ENCODE results near the gene CREBBP.
"Not testable (repeated sequence)": the region's sequence is repeated elsewhere in the genome, so short reads cannot be mapped to it uniquely, and the experiment has no call there.

The CREBBP gene

DNA sequence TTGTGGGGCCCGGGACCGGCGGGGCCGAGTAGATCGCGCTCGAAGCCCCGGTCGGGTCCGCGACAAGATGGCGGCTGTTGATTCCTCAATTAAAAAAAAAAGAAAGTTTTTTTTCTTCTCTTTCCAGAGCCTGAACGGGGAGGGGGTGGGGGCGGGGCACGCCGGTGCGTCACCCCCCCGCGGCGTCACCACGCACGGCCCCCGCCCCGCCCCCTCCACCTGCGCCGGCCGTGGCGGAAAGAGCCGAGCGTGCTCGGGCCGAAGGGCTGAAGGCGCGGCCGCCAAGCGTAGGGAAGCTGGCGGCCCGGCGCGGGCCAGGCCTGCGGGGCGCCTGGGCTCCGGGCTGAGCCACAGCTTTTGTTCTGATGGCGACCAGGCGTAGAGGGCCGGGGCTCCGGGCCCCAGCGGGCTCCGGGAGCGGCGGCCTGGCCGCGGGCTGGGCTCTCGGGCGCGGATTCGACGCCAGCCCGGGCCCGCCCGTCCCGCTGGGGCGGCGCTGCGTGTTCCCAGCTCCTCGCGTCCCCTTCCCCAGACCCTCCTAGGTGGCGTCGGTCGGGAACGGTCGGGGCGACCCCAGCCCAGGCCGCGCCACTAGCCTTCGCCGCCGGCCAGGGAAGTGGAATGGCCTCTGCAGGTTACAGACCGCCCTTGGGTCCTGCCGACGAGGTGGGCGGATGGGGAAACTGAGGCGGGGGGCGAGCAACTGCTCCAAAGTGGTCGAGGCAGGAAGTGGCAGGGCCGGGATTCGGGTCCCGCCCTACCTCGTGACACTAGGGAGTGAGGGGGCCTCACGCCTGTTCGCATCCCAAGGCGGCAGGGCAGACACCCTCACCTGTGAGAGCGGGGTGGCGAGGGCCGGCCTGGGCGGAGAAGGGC lies at the start of gene CREBBP:
TSS of gene CREBBP (minus strand) at position 91 of the 876 bp plus-strand sequence. CDS start 797 bp downstream, outside the sequence.
- peak within 1 kb of the TSS; percentile 86 for H3K4me3 ChIP-seq (ENCODE audit: low read depth, low read length)

DNA sequence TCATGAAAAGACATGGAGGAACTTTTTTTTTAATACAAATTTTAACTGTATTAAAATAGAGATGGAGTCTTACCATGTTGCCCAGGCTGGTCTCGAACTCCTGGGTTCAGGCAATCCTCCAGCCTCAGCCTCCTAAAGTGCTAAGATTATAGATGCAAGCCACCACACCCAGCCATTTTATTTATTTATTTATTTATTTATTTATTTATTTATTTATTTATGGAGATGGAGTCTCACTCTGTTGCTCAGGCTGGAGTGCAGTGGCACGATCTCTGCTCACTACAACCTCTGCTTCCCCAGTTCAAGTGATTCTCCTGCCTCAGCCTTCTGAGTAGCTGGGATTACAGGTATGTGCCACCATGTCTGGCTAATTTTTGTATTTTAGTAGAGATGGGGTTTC lies 46.6 kb upstream of the CREBBP start:
- not testable (repeated sequence) for H3K4me3 ChIP-seq (ENCODE audit: low read depth, low read length)

- no peak overlapping the region for H3K4me3 ChIP-seq (ENCODE audit: low read depth, low read length)
Observed at GRCh38 chr16:3924763-3925162, 44.2 kb upstream of the CREBBP start.

DNA sequence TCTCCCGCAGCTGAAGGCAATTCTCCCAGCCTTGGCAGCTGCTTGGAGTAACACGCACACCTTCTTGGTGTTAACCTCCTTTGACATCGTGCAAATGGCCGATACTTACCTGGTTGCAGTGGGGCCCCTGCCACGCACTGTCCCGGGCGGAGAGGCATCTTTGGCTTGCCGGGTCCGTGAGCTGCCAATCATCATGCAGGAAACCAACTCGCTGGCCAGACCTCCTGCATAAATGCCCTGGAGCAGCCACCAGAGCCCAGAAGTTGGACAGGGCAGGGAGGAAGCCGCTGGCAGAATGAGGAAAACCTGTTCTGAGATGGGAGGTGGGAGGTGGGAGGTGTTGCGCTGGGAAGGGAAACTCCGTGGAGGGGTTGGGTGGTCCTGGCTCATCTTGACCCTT lies 41.7 kb upstream of the CREBBP start:
- H3K4me3 ChIP-seq (ENCODE audit: low read depth, low read length), result no peak overlapping the region

DNA sequence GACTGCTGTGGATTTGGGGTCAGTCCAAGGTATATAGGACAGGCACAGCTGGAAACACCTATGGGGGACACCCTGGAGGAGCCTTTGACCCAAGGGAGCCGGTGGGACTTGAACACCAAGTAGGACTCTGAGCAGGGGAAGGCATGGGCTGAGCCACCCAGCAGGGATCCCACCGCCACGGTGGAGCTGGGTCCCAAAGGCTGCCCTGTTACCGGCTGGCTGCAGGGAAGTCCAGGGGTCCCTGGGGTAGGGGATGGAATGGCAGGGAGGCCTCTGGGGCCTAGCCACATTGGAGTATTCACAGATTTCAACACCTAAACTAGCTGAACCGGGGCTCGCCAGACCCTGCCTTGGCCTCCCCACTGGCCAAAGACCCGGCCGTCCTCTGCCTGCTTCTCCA lies 39.7 kb upstream of the CREBBP start:
- H3K4me3 ChIP-seq (ENCODE audit: low read depth, low read length), result no peak overlapping the region

GRCh38 chr16:3919413-3919812 lies 38.9 kb upstream of the CREBBP start:
- H3K4me3 ChIP-seq (ENCODE audit: low read depth, low read length), result no peak overlapping the region

GRCh38 chr16:3915426-3916260 lies 35.1 kb upstream of the CREBBP start:
- H3K4me3 ChIP-seq (ENCODE audit: low read depth, low read length), result no peak overlapping the region

DNA sequence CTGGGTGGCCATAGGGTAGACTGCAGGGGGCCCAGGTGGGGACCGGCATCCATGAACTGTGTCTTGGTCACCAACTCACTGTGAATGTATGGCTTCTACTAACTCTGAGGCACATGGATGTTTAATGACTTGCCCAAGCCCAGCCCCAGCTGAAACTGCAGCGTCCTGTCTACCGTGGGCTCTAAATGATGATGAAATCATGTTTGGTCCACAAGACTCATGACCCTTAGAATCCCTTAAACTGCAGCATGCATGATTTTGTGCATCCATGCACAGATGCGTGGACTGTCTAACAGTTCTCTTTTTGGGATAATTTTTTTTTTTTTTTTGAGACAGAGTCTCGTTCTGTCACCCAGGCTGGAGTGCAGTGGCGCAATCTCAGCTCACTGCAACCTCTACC lies 32.4 kb upstream of the CREBBP start:
- no peak overlapping the region for H3K4me3 ChIP-seq (ENCODE audit: low read depth, low read length)

DNA sequence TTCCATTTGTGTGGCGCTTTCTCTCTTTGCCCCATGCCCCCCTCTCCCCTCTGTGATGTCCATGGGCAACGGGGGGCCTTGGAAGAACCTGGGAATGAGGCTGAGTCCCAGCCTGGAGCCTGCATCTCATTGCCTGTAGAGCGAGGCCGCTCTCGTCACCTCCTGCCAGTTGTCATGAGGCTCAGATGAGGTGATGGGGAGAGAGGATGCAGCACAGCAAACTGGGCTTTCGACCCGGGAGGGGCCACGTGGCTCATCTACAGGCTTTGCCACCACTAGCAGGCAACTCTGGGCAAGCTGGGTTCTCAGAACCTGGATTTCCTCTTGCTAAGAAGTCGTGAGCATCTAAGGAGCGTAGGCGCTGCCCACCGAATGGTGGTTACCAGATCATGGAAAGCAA lies 31.9 kb upstream of the CREBBP start:
- no peak overlapping the region for H3K4me3 ChIP-seq (ENCODE audit: low read depth, low read length)

- not testable (repeated sequence) for H3K4me3 ChIP-seq (ENCODE audit: low read depth, low read length)
Observed at GRCh38 chr16:3911741-3912140, 31.2 kb upstream of the CREBBP start.

DNA sequence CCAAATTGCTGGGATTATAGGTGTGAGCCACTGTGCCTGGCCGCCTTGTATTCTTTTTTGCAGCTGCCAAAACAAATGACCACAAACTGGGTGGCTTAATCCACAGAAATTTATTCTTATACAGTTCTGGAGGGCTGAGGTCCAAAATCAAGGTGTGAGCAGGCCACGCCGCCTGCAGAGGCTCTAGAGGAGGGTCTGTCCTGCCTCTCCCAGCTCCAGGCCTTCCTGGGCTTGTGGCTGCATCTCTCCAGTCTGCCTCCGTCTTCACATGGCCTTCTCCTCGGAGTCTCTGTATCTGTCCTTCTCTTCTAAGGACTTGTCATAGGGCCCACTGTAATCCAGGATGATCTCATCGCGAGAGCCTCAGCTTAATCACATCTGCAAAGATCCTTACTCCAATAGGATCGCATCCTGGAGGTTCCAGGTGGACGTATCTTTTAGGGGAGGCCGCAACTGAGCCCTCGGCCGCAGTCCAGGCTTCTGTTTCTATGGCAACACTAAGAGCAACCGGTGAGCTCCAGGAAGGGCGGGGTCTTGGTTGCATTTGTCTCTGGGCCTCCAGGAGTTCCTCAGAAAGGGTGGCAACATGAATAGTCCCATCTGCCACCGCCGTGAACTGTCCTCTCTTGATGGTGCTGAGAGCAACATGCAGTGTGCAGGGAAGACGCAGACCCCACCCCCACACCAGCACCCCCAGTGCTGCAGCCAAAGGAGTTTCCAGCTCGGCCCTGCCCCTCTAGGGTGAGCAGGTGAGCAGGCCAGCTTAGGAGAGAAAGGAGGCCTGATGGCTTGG lies 29.5 kb upstream of the CREBBP start:
- H3K4me3 ChIP-seq (ENCODE audit: low read depth, low read length), result no peak overlapping the region

DNA sequence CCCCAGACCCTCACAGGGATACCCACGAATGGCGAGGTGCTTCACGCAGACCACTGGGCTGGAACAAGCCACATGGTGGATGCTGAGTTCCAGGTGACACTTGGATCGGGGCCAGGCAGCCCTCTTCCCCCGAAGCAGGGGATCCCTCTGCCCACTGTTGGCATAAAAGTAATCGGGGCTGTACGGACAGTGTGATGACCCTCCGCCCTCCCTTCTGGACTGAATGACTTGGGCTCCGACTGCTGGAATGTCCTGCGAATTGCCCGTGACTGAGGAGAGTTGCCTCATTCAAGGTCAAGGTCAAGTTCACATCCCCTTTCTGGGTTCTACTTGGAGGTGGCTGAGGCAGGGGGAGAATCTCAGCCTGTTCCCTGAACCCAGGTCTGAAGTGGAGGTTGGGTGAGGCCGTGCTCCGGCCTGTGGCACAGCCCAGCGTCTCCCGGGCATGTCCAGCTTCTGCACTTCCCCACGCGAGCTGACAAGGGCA lies 28.5 kb upstream of the CREBBP start:
- H3K4me3 ChIP-seq (ENCODE audit: low read depth, low read length), result no peak overlapping the region

DNA sequence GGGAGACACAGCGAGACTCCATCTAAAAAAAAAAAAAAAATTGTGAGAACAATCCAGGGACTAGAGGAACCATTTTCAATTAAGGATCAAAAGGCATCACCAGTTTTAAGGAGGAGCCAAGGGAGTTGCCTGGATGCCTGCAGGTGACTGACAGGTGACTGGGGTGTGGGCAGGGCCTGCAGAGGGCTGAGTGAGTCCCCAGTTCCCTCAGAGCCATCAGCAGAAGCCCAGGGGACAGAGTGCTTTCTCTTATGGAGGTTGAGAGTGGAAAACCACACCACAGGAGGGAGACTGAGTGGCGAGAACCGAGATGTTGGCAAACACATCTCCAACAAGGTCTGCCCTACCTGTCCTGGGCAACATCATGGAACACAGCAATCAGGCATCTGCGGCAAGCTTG lies 27.1 kb upstream of the CREBBP start:
- no peak overlapping the region for H3K4me3 ChIP-seq (ENCODE audit: low read depth, low read length)

GRCh38 chr16:3906363-3906762 lies 25.9 kb upstream of the CREBBP start:
- H3K4me3 ChIP-seq (ENCODE audit: low read depth, low read length), result no peak overlapping the region

GRCh38 chr16:3904875-3905274 lies 24.4 kb upstream of the CREBBP start:
- no peak overlapping the region for H3K4me3 ChIP-seq (ENCODE audit: low read depth, low read length)

DNA sequence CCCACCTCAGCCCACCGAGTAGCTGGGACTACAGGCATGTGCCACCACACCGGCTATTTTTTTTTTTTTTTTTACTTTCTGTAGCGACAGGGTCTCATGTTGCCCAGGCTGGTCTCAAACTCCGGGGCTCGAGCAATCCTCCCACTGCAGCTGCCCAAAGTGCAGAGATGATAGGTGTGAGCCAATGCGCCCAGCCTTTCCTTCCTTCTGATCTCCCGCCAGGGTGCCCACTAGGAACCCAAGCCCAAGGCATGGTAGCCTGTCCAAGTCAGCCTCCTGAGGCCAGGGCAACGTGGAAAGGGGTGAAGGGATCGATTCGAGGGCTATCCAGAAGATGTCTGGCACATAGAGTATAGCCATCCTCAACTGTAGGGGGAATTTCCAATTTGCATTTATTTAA lies 9.6 kb upstream of the CREBBP start:
- H3K4me3 ChIP-seq (ENCODE audit: low read depth, low read length), result no peak overlapping the region

DNA sequence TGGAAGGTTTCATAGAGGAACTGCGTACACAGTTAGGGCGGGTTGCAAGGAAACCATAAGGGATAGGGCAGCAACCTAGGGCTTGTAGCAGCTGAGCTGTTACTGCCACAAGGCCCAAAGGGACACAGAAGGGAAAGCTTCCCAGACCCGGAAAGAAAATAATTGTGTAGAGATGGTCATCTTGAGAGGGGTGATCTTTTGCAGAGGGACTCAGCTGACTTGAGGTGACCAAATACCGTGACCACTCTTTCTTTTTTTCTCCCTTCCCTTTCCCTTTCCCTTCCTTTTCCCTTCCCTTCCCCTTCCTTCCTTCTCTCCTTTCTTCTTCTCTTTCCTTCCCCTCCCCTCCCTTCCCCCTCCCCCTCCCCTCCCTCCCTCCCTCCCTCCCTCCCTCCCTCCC lies 8.5 kb upstream of the CREBBP start:
- H3K4me3 ChIP-seq (ENCODE audit: low read depth, low read length), result no peak overlapping the region

DNA sequence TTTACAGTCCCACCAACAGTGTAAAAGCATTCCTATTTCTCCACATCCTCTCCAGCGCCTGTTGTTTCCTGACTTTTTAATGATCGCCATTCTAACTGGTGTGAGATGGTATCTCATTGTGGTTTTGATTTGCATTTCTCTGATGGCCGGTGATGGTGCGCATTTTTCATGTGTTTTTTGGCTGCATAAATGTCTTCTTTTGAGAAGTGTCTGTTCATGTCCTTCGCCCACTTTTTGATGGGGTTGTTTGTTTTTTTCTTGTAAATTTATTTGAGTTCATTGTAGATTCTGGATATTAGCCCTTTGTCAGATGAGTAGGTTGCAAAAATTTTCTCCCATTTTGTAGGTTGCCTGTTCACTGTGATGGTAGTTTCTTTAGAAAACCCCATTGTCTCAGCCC lies 5.5 kb upstream of the CREBBP start:
- H3K4me3 ChIP-seq (ENCODE audit: low read depth, low read length), result not testable (repeated sequence)

- no peak overlapping the region for H3K4me3 ChIP-seq (ENCODE audit: low read depth, low read length)
Observed at GRCh38 chr16:3884398-3884797, 3.9 kb upstream of the CREBBP start.

DNA sequence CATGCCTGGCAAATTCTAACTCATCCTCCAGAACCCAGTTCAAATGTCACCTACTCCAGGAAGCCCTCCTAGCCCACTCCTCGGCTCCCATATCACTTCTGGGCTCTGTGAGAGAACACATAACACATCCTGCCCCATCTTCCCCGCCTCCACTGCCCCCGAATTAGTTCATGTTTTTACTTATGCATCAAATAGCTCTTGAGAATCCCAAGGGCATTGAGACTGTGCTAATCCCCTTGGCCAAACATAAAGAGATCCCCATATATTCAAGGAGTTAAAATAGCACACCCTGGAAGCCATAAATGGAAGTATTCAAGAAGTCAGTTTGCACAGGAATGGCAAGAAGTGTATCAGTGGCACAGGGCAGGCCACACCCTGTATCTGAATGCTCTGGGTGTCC lies 2.0 kb upstream of the CREBBP start:
- H3K4me3 ChIP-seq (ENCODE audit: low read depth, low read length), result no peak overlapping the region

DNA sequence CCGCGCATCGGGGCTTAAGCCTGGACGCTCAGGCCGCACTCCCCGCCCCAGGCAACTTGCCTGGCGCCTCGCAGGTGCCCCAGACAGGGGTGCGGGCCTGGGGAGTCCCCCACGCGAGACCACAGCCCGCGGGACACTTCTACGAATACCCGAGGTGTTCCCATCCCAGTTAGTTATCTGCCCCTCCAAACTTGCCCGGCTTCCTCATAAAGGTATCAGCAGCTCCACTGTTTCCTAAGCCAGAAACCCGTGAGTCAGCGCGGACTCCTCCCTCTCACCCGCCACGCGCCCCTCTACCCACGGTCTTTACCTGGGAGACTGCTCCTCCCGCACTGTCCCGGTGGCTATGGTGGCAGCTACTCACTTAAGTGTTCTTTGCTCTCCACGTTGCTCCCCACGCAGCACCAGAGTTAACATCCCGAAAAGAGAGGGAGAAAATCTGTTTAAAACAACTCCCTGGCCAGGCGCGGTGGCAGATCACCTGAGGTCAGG lies 1.0 kb upstream of the CREBBP start:
- peak overlapping the region; percentile 54 for H3K4me3 ChIP-seq (ENCODE audit: low read depth, low read length)

Measured in iPS-11a (cell line).